SK-N-SH (cell line): ENCODE measurements around the gene HEMK1.

Source experiments
- EP300 ChIP-seq, 2 experiments: IDR thresholded peaks; 2 replicates each; pipeline versions ENCODE4 v1.4.0 to v1.6.1; 2012; ENCODE audit warnings: borderline replicate concordance in 1 of 2, low read depth in 1 of 2, low read length in 1 of 2
- EZH2phosphoT487 ChIP-seq: fragments of 200-600 bp; sonication (generic); IDR thresholded peaks from 2 replicates; pipeline ENCODE4 v1.6.1; 2017; ENCODE audit warnings: low read depth, mixed run types, mild to moderate bottlenecking, antibody characterized with exemption, moderate library complexity, borderline replicate concordance
- FOXJ3 ChIP-seq: sonication (generic); formaldehyde crosslinking; IDR thresholded peaks from 2 replicates; pipeline ENCODE4 v1.5.1; 2020; ENCODE audit warnings: mild to moderate bottlenecking, missing genetic modification reagents
- FOXM1 ChIP-seq: IDR thresholded peaks from 2 replicates; pipeline ENCODE4 v1.4.0; 2012; ENCODE audit warnings: low read depth, mild to moderate bottlenecking
- IRF3 ChIP-seq: fragments of 150-350 bp; IDR thresholded peaks from 2 replicates; pipeline ENCODE4 v1.6.1; 2016; ENCODE audit warnings: mild to moderate bottlenecking, low read depth, low read length
- POLR2AphosphoS5 ChIP-seq: IDR thresholded peaks from 2 replicates; pipeline ENCODE4 v1.6.1; 2012; ENCODE audit warnings: low read depth, low read length
- RFX5 ChIP-seq: IDR thresholded peaks from 2 replicates; pipeline ENCODE4 v1.6.1; 2012; ENCODE audit warnings: mild to moderate bottlenecking, improper control_type of control experiment, low read length
- SMC3 ChIP-seq: IDR thresholded peaks from 2 replicates; pipeline ENCODE4 v1.6.1; 2012; ENCODE audit warnings: low read depth, low read length, improper control_type of control experiment
- TAF1 ChIP-seq: IDR thresholded peaks from 2 replicates; pipeline ENCODE4 v1.6.1; 2012; ENCODE audit warnings: low read depth, mild to moderate bottlenecking, low read length, moderate library complexity, borderline replicate concordance
- TCF12 ChIP-seq: IDR thresholded peaks from 2 replicates; pipeline ENCODE4 v1.4.0; 2012
- TF ChIP-seq, protein P1 (sequence below): fragments of 200-600 bp; sonication (generic); IDR thresholded peaks from 2 replicates; pipeline ENCODE4 v1.6.1; 2017; ENCODE audit warnings: antibody characterized with exemption, mild to moderate bottlenecking, moderate library complexity
- TF ChIP-seq, protein P2 (sequence below): IDR thresholded peaks from 2 replicates; pipeline ENCODE4 v1.4.0; 2012; ENCODE audit warnings: low read depth

GRCh38 chr3:50582083-50582482 lies 12.8 kb downstream of the HEMK1 start:
- TF ChIP-seq TCF12 (no peak), FOXJ3 (CRISPR knock-in tag) (no peak), EP300 (IDR thresholded peaks at IDR 0.05; ENCODE audit: borderline replicate concordance in 1 of 2, low read depth in 1 of 2, low read length in 1 of 2) (no peak), FOXM1 (no peak), IRF3 (no peak), POLR2AphosphoS5 (no peak), RFX5 (no peak), SMC3 (no peak), TAF1 (no peak), EZH2phosphoT487 (no peak)
- TF ChIP-seq, protein P1, sequence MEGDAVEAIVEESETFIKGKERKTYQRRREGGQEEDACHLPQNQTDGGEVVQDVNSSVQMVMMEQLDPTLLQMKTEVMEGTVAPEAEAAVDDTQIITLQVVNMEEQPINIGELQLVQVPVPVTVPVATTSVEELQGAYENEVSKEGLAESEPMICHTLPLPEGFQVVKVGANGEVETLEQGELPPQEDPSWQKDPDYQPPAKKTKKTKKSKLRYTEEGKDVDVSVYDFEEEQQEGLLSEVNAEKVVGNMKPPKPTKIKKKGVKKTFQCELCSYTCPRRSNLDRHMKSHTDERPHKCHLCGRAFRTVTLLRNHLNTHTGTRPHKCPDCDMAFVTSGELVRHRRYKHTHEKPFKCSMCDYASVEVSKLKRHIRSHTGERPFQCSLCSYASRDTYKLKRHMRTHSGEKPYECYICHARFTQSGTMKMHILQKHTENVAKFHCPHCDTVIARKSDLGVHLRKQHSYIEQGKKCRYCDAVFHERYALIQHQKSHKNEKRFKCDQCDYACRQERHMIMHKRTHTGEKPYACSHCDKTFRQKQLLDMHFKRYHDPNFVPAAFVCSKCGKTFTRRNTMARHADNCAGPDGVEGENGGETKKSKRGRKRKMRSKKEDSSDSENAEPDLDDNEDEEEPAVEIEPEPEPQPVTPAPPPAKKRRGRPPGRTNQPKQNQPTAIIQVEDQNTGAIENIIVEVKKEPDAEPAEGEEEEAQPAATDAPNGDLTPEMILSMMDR = no peak
- TF ChIP-seq, protein P2, sequence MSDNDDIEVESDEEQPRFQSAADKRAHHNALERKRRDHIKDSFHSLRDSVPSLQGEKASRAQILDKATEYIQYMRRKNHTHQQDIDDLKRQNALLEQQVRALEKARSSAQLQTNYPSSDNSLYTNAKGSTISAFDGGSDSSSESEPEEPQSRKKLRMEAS = no peak
